B cell (primary cell): ENCODE results near the gene SEMA3B. TPM values are rescaled to one million over a fixed set of nuclear protein-coding genes. Genes with fewer than 3 reads are reported as not detected.

Experiments used
- ATAC-seq: fragments of 200-7000 bp; cut with Tn5 transposase; one replicate; pipeline ENCODE4 v1.10.0; 2021; ENCODE audit warnings: low read depth, mild to moderate bottlenecking, moderate number of reproducible peaks, moderate library complexity
- CTCF ChIA-PET: fragments of 350-600 bp; sonication (Branson Sonifier 250); formaldehyde crosslinking; loops from one replicate; lab custom pipeline; 2021; ENCODE audit warnings: antibody characterized with exemption, inconsistent platforms; lab: Charles Lee
- POLR2A ChIA-PET: fragments of 350-600 bp; sonication (Branson Sonifier 250); formaldehyde crosslinking; loops from one replicate; lab custom pipeline; 2021; ENCODE audit warnings: antibody characterized with exemption; lab: Charles Lee
- DNase-seq: peaks from one replicate; pipeline ENCODE4 v3.0.0; 2013
- H2AFZ ChIP-seq: 2 replicates; pipeline ENCODE4 v1.6.1; 2012; ENCODE audit warnings: mild to moderate bottlenecking, low read depth, low read length; ENCODE audit not compliant: insufficient read depth, poor library complexity, severe bottlenecking
- H3K27ac ChIP-seq, 2 donors: 1 replicate in 1 of 2; 2 replicates in 1 of 2; pipeline ENCODE4 v1.5.1; 2012 to 2013; ENCODE audit warnings: low read length in 2 of 2, mild to moderate bottlenecking in 2 of 2, moderate library complexity in 1 of 2
- H3K27me3 ChIP-seq, 4 experiments: fragments of 200-600 bp in 1 of 4; sonication (generic) in 1 of 4; replicated peaks in 1 of 4; 1 replicate in 2 of 4; 2 replicates in 2 of 4; pipeline versions ENCODE4 v1.6.1 to v1.7.0; 2013 to 2016; ENCODE audit warnings: low read length in 3 of 4, mild to moderate bottlenecking in 2 of 4, mixed read lengths in 1 of 4, moderate library complexity in 1 of 4; ENCODE audit not compliant: insufficient read depth in 4 of 4, control insufficient read depth in 3 of 4; ENCODE audit errors: control extremely low read depth in 1 of 4
- H3K36me3 ChIP-seq, 2 experiments: replicated peaks in 1 of 2; 1 replicate in 1 of 2; 2 replicates in 1 of 2; pipeline versions ENCODE4 v1.6.1 to v1.7.1; 2013; ENCODE audit warnings: low read length in 1 of 2; ENCODE audit not compliant: insufficient read depth in 2 of 2, control insufficient read depth in 1 of 2; ENCODE audit errors: control extremely low read depth in 1 of 2, extremely low read depth in 1 of 2
- H3K4me1 ChIP-seq, 2 donors: fragments of 200-600 bp in 1 of 2; sonication (generic) in 1 of 2; 1 replicate in 1 of 2; 2 replicates in 1 of 2; pipeline versions ENCODE4 v1.5.1 to v1.6.1; 2013 to 2017; ENCODE audit warnings: low read length in 2 of 2; ENCODE audit not compliant: control insufficient read depth in 2 of 2, insufficient read depth in 2 of 2
- H3K4me2 ChIP-seq: replicated peaks from 2 replicates; pipeline ENCODE3; 2012; ENCODE audit warnings: mild to moderate bottlenecking, low read depth, low read length; ENCODE audit not compliant: poor library complexity, severe bottlenecking
- H3K4me3 ChIP-seq, 5 experiments: fragments of 200-600 bp in 1 of 5; sonication (generic) in 1 of 5; 1 replicate in 3 of 5; 2 replicates in 2 of 5; pipeline versions ENCODE4 v1.5.1 to v1.7.0; 2011 to 2016; ENCODE audit warnings: low read length in 4 of 5, mild to moderate bottlenecking in 4 of 5, low read depth in 2 of 5, control low read depth in 1 of 5, moderate library complexity in 1 of 5; ENCODE audit not compliant: insufficient read depth in 1 of 5; ENCODE audit errors: control extremely low read depth in 1 of 5, extremely low read depth in 1 of 5
- H3K79me2 ChIP-seq: fragments of 200-600 bp; sonication (generic); one replicate; pipeline ENCODE4 v1.6.0; 2016; ENCODE audit warnings: low read length; ENCODE audit not compliant: control insufficient read depth, insufficient read depth
- H3K9ac ChIP-seq: fragments of 200-600 bp; sonication (generic); 2 replicates; pipeline ENCODE4 v1.6.1; 2017; ENCODE audit warnings: mild to moderate bottlenecking, low read length, moderate library complexity
- H3K9me3 ChIP-seq, 3 donors: one replicate each; pipeline versions ENCODE4 v1.6.1 to v1.7.1; 2013; ENCODE audit warnings: low read length in 2 of 3; ENCODE audit not compliant: control insufficient read depth in 2 of 3, insufficient read depth in 1 of 3; ENCODE audit errors: control extremely low read depth in 1 of 3
- H4K20me1 ChIP-seq: 2 replicates; pipeline ENCODE4 v1.6.0; 2012; ENCODE audit warnings: mild to moderate bottlenecking, low read length; ENCODE audit not compliant: insufficient read depth, control insufficient read depth, poor library complexity, severe bottlenecking
- H3K27ac Mint-ChIP-seq: one replicate; pipeline ENCODE4 v1.8.0; 2021; ENCODE audit warnings: mixed read lengths
- H3K27me3 Mint-ChIP-seq: one replicate; pipeline ENCODE4 v1.8.0; 2021; ENCODE audit warnings: mixed read lengths
- H3K4me1 Mint-ChIP-seq: one replicate; pipeline ENCODE4 v1.8.0; 2021; ENCODE audit warnings: mixed read lengths
- H3K4me3 Mint-ChIP-seq: one replicate; pipeline ENCODE4 v1.8.0; 2021; ENCODE audit warnings: mixed read lengths
- H3K9me3 Mint-ChIP-seq: one replicate; pipeline ENCODE4 v1.8.0; 2022; ENCODE audit warnings: mixed read lengths; ENCODE audit not compliant: insufficient read depth
- CTCF ChIP-seq: fragments of 200-600 bp; IDR thresholded peaks from one replicate; pipeline ENCODE4 v1.8.0; 2022; ENCODE audit warnings: antibody characterized with exemption, mild to moderate bottlenecking
- EZH2 ChIP-seq: IDR thresholded peaks from 2 replicates; pipeline ENCODE4 v1.6.1; 2012; ENCODE audit warnings: borderline replicate concordance, low read depth, mild to moderate bottlenecking, moderate library complexity, low read length; ENCODE audit not compliant: insufficient read depth, poor library complexity, severe bottlenecking
- WGBS: methylation state at CpG from one replicate; pipeline ENCODE4 v1.1.5; 2013; ENCODE audit warnings: missing lambda C conversion rate; ENCODE audit not compliant: insufficient coverage; 5-methylcytosine and 5-hydroxymethylcytosine counted together
- intact Hi-C: fragments of 100-400 bp; cut with micrococcal nuclease; formaldehyde crosslinking; loops from one replicate; pipeline ENCODE4 v1.10.0; 2022
- polyA plus RNA-seq: library from polyadenylated mRNA; depleted of rRNA; stranded (reverse); fragments of >200 nt; gene quantifications from 2 replicates; pipeline ENCODE4 v1.2.3, GENCODE V29; 2012
- total RNA-seq, 2 donors: library from RNA; stranded (reverse); fragments of 120-200 nt in 1 of 2; gene quantifications; 1 replicate in 1 of 2; 2 replicates in 1 of 2; pipeline versions ENCODE4 v1.2.3 to v1.2.4, GENCODE V29; 2013 to 2022

Gene SEMA3B
- total and polyA plus RNA-seq, 2 donors (not counting 1 experiment from before 2014, with no cell fraction given) = 0.34 to 0.52 TPM

- Mint-ChIP-seq H3K4me3 (no peak overlapping the region), H3K4me1 (peaks cover 14% of the 10 kb centered on the region), H3K27ac (no peak overlapping the region), H3K27me3 (no peaks in the 10 kb centered on the region), H3K9me3 (no peaks in the 10 kb centered on the region)
- WGBS = 98% methylated on average over 23 of the region's 23 CpGs
- ATAC-seq (no peak), DNase-seq (no peak)
- Histone ChIP-seq H3K27ac (no peak overlapping the region), H4K20me1 (no peaks in the 10 kb centered on the region), H3K79me2 (peaks cover 18% of the 10 kb centered on the region), H3K36me3 (peaks cover 0 to 29% of the 10 kb centered on the region in 2 experiments), H3K4me1 (peaks cover 11 to 17% of the 10 kb centered on the region in 2 donors), H3K4me3 (no peak overlapping the region), H2AFZ (no peak overlapping the region), H3K27me3 (no peaks in the 10 kb centered on the region), H3K9ac (no peak overlapping the region), H3K4me2 (no peak overlapping the region), H3K9me3 (no peaks in the 10 kb centered on the region)
- ChIA-PET POLR2A (no interaction called here), CTCF (interaction anchor here (1.0 to 1.7 kb wide), 4 partner anchors 9 to 28 kb away, joined by 3 to 5 read pairs (median 4); partner anchors contain the start of genes HYAL3, LSMEM2 and NAA80)
- intact Hi-C loops = no loop called here
- TF ChIP-seq CTCF = no peak
- no peak for TF ChIP-seq EZH2
These were observed 19.6 kb downstream of the SEMA3B start for GRCh38 chr3:50288387-50289007.

- Histone ChIP-seq H3K9me3 (no peaks in the 10 kb centered on the region), H2AFZ (no peak overlapping the region), H4K20me1 (no peaks in the 10 kb centered on the region), H3K79me2 (peaks cover 18% of the 10 kb centered on the region), H3K9ac (no peak overlapping the region), H3K27me3 (no peaks in the 10 kb centered on the region), H3K27ac (no peak overlapping the region), H3K36me3 (peaks cover 0 to 29% of the 10 kb centered on the region in 2 experiments), H3K4me3 (no peak overlapping the region), H3K4me2 (no peak overlapping the region), H3K4me1 (peaks cover 11 to 17% of the 10 kb centered on the region in 2 donors)
- WGBS = 97% methylated on average over 5 of the region's 6 CpGs
- ChIA-PET POLR2A (no interaction called here), CTCF (interaction anchor here (1.7 kb wide), 1 partner anchor 10 kb away, joined by 5 read pairs; the partner anchor contains the start of genes HYAL3 and NAA80)
- intact Hi-C loops = no loop called here
- Mint-ChIP-seq H3K4me1 (peaks cover 14% of the 10 kb centered on the region), H3K27me3 (no peaks in the 10 kb centered on the region), H3K4me3 (no peak overlapping the region), H3K9me3 (no peaks in the 10 kb centered on the region), H3K27ac (no peak overlapping the region)
- no peak for DNase-seq
- ATAC-seq = no peak
- TF ChIP-seq EZH2 (no peak), CTCF (no peak)
These were observed 20.2 kb downstream of the SEMA3B start for GRCh38 chr3:50289130-50289529.
